ENCODE measurements around the gene ITGAE.
"Not testable (repeated sequence)": the region's sequence is repeated elsewhere in the genome, so short reads cannot be mapped to it uniquely, and the experiment has no call there.

Gene ITGAE

GRCh38 chr17:3755335-3756030, 45.5 kb downstream of the ITGAE start:
- DNase-seq, result no peak

GRCh38 chr17:3754458-3755334, 46.3 kb downstream of the ITGAE start:
- peak; percentile 87 for DNase-seq

DNA sequence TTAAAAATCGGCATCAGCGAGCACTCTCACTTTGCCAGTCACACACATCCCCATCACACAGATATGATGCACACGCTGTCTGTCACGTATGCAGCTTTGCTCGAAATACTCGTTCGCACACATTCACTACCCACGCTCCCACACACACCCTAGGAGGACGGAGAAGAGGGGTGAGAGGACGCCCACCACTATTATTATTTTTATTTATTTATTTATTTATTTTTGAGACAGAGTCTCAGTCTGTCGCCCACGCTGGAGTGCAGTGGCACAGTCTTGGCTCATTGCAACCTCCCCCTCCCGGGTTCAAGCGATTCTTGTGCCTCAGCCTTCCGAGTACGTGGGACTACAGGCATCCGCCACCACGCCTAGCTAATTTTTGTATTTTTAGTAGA, 46.9 kb downstream of the ITGAE start:
- DNase-seq, result no peak

GRCh38 chr17:3753624-3754023, 47.4 kb downstream of the ITGAE start:
- no peak for DNase-seq

DNA sequence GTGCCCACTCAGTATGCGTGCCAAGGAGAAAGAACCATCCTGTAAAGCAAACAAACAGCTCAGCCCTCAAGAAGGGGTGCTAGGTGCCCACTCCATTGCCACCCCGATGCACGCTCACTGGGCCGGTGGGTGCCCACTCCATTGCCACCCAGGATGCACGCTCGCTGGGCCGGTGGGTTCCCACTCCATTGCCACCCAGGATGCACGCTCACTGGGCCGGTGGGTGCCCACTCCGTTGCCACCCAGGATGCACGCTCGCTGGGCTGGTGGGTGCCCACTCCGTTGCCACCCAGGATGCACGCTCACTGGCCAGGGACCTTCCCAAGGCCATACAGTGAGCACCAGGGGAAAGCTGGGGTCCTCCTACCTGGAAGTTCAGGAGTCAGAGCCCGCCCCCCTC, 49.2 kb downstream of the ITGAE start:
- no peak for DNase-seq

- peak; percentile 42 to 57 for DNase-seq
These were observed 50.1 kb downstream of the ITGAE start for GRCh38 chr17:3750926-3751325.

DNA sequence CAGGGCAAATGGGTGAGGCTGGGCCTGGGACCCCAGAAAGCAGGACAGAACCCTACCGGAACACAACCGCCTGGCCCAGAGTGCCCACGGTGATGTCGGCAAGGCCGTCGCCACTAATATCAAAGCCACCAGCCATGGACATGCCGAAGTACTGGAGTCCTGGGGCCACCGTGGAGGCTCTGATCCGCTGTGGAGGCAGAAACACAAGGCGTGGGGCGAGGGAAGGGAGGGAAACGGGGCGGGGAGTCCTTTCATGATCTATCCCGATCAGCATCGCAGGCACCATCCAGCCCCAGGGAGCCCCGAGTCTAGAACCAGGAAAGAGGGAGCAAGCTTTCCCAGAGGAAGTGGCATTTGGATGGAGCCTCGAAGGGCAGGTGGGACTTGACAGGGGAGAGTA, 50.7 kb downstream of the ITGAE start:
- DNase-seq, result no peak

- DNase-seq, result no peak
These were observed 52.4 kb downstream of the ITGAE start for GRCh38 chr17:3748576-3748975.

DNA sequence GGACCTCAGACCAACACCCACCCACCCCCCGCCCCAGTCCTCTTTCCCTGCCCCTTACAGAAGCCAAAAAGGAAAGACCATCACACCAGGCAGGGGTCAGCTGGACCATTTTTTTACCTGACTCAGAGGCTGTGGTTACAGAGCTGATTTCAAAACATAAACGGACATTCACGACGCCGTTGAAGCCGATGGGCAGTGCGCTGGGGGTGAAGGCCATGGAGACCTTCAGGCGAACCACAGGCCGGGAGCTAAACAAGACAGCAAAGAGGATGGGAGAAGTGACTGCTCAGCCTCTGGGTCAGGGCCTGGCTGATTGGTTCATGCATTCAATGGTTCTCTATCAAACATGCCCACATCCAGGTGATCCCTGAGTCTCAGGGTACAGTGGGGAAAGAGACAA, 53.2 kb downstream of the ITGAE start:
- no peak for DNase-seq

GRCh38 chr17:3745071-3745470, 55.9 kb downstream of the ITGAE start:
- no peak for DNase-seq

GRCh38 chr17:3744014-3744413, 57.0 kb downstream of the ITGAE start:
- DNase-seq, result no peak

GRCh38 chr17:3740611-3741073, 60.3 kb downstream of the ITGAE start:
- DNase-seq, result peak; percentile 58 to 62

DNA sequence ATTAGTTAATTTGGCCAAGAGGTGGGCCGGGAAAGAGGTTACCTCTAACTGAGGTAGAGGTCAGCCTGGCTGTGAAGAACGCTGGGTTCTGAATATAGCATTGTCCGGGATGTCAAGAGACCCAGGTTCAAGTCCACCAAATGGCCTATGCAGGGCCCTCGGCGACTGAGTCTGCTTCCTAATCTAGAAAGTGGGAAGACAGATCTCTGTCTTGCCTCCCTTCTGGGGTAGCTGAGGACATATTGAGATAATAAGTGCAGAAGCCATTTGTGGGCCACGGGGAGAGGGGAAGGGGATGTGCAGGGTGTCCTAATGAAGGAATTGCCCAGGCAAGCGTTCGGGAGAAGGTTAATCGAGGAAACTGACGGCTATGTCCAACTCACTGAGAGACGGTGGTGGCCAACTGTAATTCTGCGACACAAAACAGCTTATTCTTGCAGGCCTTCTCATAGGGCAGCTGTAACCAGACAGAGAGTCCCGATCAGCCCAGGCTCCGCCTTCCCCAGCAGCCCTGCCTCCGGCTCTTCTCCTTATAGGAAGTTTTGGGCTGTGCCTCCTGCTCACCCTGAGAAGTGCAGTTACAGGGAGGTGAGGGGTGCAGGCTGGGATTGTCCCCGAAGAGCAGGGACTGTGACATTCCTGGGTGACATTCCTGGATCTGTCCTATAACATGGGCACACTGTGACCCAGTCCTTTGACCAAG, 61.4 kb downstream of the ITGAE start:
- DNase-seq, result no peak

- DNase-seq, result peak; percentile 57 to 58
These were observed 62.3 kb downstream of the ITGAE start for GRCh38 chr17:3738562-3739295.

DNA sequence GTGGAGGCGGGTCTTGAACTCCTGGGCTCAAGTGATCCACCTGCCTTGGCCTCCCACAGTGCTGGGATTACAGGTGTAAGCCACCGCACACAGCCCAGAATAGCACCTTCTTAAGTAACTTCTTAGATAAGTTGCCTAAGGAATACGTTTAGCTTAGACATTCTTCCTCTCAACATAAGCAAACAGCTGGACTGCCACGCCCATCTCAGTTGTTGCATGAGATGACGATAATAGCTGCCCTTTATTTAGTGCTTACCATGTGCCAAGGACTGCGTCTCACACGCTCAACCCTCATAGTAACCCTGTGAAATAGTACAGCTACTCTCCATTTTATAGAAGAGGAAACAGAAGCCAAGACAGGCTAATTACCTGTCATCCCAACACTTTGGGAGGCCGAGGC, 65.5 kb downstream of the ITGAE start:
- DNase-seq, result no peak

- not testable (repeated sequence) for DNase-seq
These were observed 66.1 kb downstream of the ITGAE start for GRCh38 chr17:3734911-3735276.

DNA sequence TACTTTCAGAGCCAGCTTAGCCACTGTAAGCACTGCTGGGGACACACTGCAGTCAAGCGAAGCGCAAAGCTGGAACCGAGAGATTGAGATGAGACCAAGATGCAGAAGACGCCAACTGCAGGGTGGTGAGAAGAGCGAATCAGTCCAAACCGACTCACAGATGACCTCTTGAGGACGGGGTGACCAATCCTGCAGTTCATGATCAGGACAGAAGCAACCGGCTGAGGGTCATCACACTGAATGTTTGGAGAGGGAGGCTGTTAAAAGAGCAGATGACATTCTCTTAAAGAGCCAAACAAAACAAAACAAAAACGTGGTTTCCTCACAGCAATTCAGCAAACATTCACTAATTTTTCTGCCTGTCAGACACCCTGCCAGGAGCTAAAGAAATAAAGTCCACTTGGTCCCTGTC, 68.8 kb downstream of the ITGAE start:
- DNase-seq, result no peak

GRCh38 chr17:3730881-3731429, 70.0 kb downstream of the ITGAE start:
- DNase-seq, result no peak

- no peak for DNase-seq
These were observed 71.1 kb downstream of the ITGAE start for GRCh38 chr17:3729881-3730280.

- not testable (repeated sequence) for DNase-seq
These were observed 72.9 kb downstream of the ITGAE start for GRCh38 chr17:3728099-3728498.

- no peak for DNase-seq
These were observed 73.9 kb downstream of the ITGAE start for GRCh38 chr17:3727041-3727440.

DNA sequence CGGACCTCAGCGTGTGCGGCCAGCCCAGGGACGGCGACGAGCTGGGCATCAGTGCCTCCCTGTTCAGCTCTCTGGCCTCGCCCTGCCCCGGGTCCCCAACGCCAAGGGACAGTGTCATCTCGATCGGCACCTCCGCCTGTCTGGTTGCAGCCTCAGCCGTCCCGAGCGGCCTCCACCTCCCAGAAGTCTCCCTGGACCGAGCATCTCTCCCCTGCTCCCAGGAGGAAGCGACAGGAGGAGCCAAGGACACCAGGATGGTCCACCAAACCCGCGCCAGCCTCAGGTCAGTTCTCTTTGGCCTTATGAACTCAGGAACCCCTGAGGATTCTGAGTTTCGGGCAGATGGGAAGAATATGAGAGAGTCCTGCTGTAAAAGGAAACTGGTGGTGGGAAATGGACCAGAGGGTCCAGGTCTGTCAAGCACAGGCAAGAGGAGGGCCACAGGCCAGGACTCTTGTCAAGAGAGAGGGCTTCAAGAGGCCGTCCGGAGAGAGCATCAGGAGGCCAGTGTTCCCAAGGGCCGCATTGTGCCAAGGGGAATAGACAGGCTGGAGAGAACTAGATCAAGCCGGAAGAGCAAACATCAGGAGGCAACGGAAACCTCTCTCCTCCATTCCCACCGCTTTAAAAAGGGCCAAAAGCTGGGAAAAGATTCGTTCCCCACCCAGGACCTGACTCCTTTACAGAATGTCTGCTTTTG, 76.5 kb downstream of the ITGAE start:
- DNase-seq, result no peak

Measured in CD4-positive, alpha-beta T cell treated with Interleukin-4 for 1 hour (primary cell).